HUDEP-2 (cell line): ENCODE measurements around the gene PGF.

Experiments
- DNase-seq, 76 experiments: peaks; one replicate each; lab custom pipeline; 2025; ENCODE audit not compliant: unreplicated experiment in 76 of 76; lab: John Stamatoyannopoulos, UW

Gene PGF

GRCh38 chr14:74906925-74907521, 48.4 kb downstream of the PGF start:
- DNase-seq, result peak in 3 of 76 experiments; percentile 7 to 29 (median 8)

GRCh38 chr14:74905595-74906142, 49.7 kb downstream of the PGF start:
- DNase-seq, result peak in 64 of 76 experiments; percentile 6 to 76 (median 53)

GRCh38 chr14:74904635-74905503, 50.5 kb downstream of the PGF start:
- peak in 1 of 76 experiments; percentile 12 for DNase-seq

- DNase-seq, result no peak
Observed at GRCh38 chr14:74902941-74903705, 52.3 kb downstream of the PGF start.

DNA sequence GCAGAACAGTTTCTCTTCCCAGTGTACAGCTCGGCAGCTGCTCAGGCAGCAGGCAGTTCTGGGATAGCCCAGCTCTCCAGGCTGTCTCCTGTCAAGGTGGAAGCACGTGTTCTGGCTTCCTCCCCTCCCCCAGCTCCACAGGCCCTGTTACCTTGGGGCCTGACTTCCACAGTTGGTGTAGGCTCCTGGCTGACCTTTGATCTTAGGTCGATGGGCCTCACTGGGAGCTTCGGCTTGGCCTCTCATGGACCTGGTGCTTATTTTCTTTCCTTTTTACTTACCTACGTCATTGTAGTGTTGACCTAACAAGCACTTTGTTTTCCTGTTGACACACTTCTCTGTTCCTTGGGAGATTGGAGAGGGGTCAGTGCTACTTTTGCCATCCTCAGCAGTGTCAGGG, 56.7 kb downstream of the PGF start:
- no peak for DNase-seq

GRCh38 chr14:74898083-74898482, 57.3 kb downstream of the PGF start:
- DNase-seq, result no peak

- DNase-seq, result no peak
Observed at GRCh38 chr14:74897642-74898041, 57.8 kb downstream of the PGF start.

DNA sequence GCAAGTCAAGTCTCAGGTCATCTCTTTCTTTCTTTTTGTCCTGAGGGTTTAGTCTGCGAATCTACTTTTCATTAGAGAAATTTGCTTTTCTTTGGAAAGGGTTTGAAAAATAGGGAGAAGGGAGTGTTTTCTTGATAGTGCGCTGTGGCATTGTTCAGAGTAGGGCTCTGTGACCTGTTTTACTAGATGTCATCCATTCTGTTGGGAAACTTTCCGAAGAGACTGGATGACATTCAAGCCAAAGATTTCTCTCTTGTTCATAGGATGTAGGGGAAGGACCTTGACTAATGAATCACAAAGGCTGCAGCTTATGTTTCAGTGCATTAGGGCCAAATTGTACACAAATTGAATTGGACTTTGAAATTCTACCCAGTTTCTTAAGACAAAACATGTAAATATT, 59.0 kb downstream of the PGF start:
- no peak for DNase-seq

DNA sequence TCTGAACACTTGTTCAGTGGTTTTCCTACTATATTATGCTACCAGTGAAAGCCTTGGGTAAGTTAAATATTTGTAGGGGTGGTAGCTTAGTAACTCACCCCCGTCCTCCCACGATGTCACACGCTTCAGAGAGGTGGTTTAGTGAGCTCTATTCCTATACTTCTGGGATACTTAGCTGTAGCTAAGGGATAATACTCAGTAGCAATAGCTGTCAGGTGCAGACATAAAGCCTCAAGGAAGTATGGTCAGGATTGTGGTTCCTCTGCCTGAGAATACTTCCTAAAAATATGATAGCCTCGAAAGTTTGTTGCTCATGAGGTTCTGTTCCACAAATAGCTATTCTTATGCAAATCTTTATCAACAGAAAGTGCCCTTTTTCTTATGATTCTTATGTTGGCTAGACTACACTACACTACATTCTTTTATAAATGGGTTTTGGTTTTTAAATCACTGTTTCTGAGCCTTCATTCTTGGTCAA, 61.7 kb downstream of the PGF start:
- no peak for DNase-seq

DNA sequence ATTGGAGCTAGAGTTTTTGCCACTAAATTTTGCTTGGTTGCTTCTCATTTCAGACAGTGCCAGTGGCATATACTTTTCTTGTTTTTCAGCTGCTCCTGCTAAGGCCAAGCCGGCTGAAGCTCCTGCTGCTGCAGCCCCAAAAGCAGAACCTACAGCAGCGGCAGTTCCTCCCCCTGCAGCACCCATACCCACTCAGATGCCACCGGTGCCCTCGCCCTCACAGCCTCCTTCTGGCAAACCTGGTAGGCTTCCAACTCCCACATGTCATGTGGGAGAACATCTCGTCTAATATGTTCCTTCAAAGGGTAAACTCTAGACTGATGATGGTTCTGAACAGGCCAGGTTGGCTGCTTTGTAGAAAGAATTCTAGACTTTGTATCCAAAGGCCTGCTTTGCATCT, 62.7 kb downstream of the PGF start:
- no peak for DNase-seq

DNA sequence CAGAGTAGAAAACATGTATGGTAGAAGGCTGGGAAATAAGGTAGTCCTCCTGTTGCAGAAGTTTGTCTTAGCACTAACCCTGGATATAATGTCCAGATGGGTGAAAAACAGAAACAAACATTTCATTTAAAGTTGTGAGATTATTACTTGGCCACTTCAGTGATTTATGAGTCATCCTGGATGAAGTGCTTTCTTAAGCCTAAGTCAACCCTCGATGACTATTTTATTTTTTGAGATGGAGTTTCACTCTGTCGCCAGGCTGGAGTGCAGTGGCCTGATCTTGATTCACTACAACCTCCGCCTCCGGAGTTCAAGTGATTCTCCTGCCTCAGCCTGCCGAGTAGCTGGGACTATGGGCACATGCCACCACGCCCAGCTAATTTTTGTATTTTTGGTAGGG, 63.5 kb downstream of the PGF start:
- DNase-seq, result no peak
